ENCODE measurements around the gene OR51A4. TPM values are rescaled to one million over a fixed set of nuclear protein-coding genes. Genes with fewer than 3 reads are reported as not detected.
"Not testable (repeated sequence)": the region's sequence is repeated elsewhere in the genome, so short reads cannot be mapped to it uniquely, and the experiment has no call there.

The OR51A4 gene
- not detected for total RNA-seq

DNA sequence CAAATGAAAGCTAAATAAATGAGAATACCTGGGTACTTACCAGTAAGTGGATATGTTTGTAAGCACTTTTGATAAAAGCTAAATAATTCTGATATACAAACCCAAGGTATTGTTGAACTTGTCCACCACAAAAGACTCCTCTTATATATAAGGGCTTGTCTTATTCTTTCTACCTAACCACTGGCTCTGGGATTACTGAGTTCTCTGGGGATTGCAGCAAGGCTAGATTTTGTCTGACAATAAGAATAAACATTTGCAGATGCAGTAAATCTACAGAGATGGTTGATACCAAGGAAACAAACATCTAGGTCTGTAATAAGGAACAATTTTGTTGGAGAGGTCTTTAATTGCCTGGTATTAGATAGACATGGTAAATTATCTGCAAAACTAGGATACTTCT lies at the start of gene OR51A4:
TSS of gene OR51A4 (minus strand) at position 101 of the 400 bp plus-strand sequence. CDS start 505 bp downstream, outside the sequence.
- no peak for FAIRE-seq
- DNase-seq (ENCODE audit: low spot score in 2 of 2) = no peak

- DNase-seq (ENCODE audit: low spot score in 2 of 2) = no peak
- no peak for FAIRE-seq
Observed at GRCh38 chr11:4994551-4994950, 47.1 kb upstream of the OR51A4 start, which contains the start of gene OR51L1. Gene OR51L1 (plus strand): TSS chr11:4994851. CDS start chr11:4998983, 4,132 bp downstream.

DNA sequence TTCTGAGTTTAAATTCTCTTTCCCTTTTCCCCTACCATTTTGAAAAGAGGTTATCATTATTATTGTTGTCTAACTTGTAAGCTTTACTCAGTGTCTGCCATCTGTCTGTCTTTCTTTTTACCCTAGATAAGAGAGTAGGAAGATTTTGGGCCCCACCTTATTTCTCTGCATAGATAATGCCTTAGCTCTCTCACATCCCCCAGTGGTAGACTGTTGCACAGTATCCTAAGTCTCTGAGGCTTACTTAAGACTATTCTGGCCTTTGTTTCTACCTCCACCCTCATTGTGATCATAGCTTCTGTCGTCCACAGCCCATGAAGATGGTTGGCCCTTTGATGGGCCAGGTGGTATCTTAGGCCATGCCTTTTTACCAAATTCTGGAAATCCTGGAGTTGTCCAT lies 43.7 kb upstream of the OR51A4 start:
- FAIRE-seq = no peak
- DNase-seq (ENCODE audit: low spot score in 2 of 2) = no peak

DNA sequence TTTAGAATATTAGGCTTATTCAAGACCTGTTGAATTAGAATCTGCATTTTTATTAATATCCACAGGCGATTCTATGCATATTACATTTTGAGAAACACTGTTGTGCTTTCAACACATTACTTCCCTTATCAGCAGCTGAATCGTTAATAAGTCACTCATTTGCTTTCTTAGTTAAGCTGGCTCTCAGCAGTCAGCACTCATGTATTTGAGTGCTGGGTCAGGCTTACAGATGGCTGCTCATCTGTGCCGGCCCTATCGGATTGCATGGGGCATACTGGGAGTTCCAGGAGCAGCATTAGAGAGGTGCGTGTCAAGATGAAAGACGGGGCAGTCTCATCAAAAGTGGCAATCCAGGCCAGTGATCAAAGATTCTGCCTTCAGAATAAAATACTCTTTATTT lies 36.4 kb upstream of the OR51A4 start:
- no peak for FAIRE-seq

DNA sequence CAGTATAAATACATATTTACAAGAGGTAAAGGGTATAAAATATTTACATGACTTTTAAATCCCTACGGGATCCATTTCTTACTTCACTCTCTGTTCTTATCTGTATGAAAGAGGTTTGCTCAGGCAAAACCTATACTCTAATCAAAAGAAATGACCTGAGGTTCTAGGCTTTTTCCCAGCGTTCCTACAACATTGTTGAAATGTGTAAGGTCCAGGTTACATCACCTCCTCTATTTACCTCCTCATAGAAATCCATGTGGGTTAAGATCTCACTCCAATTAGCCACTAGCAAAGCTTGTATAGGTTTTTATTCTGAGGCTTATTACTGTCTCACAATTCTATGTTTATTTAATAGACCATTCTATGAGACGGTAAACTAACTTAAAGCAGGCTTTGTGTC lies 35.3 kb upstream of the OR51A4 start:
- DNase-seq (ENCODE audit: low spot score in 2 of 2) (no peak), FAIRE-seq (no peak)

More for the DNA sequence above, 36.4 kb upstream of the OR51A4 start:
- no peak for DNase-seq (ENCODE audit: low spot score in 2 of 2)

DNA sequence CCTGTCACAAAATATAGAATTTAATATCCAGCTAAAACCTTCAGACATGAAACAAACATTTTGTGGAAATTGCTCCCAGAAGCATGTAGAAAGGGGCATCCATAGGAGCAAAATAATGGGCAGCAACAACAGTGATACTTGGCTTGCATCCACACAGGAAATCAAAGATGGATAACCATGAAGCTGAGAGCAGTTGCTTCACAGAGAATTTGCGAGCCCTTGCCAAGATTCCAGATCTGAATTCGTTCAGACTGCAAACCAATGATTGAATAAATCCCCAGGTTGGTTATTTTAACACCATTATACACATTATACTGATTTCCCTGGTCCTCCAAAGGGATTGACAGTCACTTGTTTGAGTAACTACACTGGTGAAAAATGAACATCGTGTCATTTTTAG lies 31.6 kb upstream of the OR51A4 start:
- DNase-seq (ENCODE audit: low spot score in 2 of 2) (no peak), FAIRE-seq (no peak)

GRCh38 chr11:4975436-4975835 lies 28.0 kb upstream of the OR51A4 start:
- FAIRE-seq (no peak), DNase-seq (ENCODE audit: low spot score in 2 of 2) (no peak)

DNA sequence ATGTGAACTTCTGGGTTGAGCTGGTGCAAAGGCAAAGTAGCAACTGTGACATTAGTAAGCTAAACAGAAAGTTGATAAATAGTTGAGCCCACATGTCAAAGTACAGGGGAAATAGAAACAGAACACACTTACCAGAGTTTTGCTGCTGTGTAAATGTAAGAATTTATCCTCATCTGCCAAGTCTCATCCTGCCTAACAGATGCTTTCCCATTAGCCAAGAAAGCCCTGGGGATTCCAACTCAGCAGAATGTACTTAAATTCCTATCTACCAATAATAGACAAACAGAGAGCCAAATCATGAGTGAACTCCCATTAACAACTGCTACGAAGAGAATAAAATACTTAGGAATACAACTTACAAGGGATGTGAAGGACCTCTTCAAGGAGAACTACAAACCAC lies 15.4 kb upstream of the OR51A4 start:
- FAIRE-seq (no peak), DNase-seq (ENCODE audit: low spot score in 2 of 2) (no peak)

- DNase-seq (ENCODE audit: low spot score in 2 of 2) (no peak), FAIRE-seq (no peak)
Observed at GRCh38 chr11:4960877-4961276, 13.5 kb upstream of the OR51A4 start.

DNA sequence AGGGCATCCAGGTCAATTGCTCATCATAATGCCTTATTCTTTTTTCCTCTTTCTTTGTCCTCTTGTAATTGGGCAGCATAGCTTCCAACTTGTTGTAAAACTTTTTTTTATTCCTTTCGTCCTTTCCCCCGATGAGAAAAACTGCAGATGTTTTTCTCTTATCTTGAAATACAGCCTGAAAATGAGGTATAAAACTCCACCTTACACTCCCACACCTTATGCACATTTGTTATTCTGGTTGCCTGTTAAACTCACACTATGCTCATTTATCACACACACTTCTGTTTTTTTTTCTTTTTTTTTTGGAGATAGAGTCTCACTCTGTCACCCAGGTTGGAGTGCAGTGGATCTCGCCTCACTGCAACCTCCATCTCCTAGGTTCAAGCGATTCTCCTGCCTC lies 10.0 kb upstream of the OR51A4 start:
- FAIRE-seq = no peak
- no peak for DNase-seq (ENCODE audit: low spot score in 2 of 2)

- not testable (repeated sequence) for DNase-seq (ENCODE audit: low spot score in 2 of 2); FAIRE-seq
Observed at GRCh38 chr11:4955613-4956012, 8.2 kb upstream of the OR51A4 start, which contains the start of gene OR51A2. Gene OR51A2 (minus strand): TSS chr11:4955713. CDS start chr11:4955713, 0 bp downstream.

- DNase-seq (ENCODE audit: low spot score in 2 of 2) (no peak), FAIRE-seq (no peak)
Observed at GRCh38 chr11:4936745-4937144, 10.7 kb downstream of the OR51A4 start.

DNA sequence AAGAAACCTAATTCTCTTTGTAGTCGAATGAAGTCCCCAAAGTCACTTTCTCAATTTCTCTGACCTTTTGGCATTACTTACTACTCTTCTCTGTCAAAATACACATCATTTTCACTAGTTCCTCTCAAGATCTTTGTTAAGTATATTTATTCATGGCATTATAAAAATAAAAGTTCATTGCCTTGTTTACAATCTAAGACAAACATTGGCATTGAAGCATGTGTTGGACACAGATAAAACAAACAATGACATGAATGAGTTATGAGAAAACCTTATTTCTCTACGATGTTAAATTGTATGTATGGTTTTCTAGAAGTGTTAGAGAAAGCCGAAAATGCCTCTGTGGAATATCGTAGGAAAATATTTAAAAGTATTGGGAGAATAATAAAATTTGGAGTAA lies 14.7 kb downstream of the OR51A4 start:
- no peak for FAIRE-seq

GRCh38 chr11:4926608-4927007 lies 20.8 kb downstream of the OR51A4 start:
- FAIRE-seq = no peak
- DNase-seq (ENCODE audit: low spot score in 2 of 2) = no peak

More for the DNA sequence above, 14.7 kb downstream of the OR51A4 start:
- DNase-seq (ENCODE audit: low spot score in 2 of 2) = no peak

DNA sequence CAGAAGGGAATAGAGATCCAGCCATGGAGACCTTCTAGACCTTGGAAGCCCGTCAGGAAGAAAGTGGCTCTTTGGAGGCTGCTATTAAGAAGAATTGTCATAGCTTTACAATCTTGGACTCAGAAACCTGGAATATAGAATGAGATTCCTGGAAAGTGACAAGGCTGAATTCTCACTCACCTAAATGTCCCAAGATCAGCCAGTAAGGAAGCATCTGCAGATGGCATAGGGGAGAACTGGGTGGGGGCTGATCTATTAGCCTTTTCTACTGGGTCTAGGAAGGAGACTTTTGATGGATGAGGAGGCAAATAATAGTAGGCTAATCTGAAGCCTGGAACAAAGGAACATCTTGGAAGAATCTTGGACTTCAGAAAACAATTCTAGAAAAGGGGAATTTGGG lies 23.2 kb downstream of the OR51A4 start, which contains the start of gene OR51G1:
TSS of gene OR51G1 (minus strand) at position 101 of the 400 bp plus-strand sequence. CDS start at position 101, 0 bp downstream.
- DNase-seq (ENCODE audit: low spot score in 2 of 2) (no peak), FAIRE-seq (no peak)

DNA sequence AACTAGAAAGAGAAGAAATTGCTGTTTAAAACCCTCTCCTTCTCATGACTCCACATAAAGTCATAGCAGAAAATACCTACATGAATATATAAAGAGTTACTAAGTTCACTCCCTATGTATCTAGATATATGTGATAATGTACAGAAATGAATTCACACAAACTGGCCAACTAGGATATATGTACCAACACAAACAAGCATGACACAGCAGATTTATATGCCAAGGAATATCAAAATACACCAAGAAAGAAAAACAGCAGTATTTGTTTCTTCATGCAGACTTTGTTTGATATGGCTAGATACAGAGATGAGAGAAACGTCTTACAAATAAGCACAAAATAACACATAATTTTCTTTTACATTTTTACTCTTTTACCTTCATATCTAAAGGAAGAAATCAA lies 25.1 kb downstream of the OR51A4 start:
- FAIRE-seq = no peak
- DNase-seq (ENCODE audit: low spot score in 2 of 2) = no peak

DNA sequence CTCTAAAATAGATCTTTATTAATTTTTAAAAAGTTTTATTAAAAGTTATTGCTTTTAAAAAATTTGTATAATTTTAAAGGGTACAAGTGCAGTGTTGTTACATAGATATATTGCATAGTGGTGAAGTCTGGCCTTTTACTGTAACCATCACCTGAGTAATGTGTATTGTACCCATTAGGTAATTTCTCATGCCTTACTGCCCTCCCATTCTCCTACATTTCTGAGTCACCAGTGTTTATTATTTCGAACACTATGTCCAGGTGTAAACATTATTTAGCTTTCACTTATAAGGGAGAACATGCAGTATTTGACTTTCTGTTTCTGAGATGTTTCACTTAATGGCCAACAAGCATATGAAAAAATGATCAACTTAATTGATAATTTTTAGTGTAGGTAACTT lies 25.6 kb downstream of the OR51A4 start:
- FAIRE-seq = no peak
- no peak for DNase-seq (ENCODE audit: low spot score in 2 of 2)

GRCh38 chr11:4919250-4919649 lies 28.2 kb downstream of the OR51A4 start, which contains the start of gene OR51G2:
Gene OR51G2 (minus strand): TSS chr11:4919350. CDS start chr11:4915663, 3,687 bp downstream.
- DNase-seq (ENCODE audit: low spot score in 2 of 2) = no peak
- FAIRE-seq = no peak

DNA sequence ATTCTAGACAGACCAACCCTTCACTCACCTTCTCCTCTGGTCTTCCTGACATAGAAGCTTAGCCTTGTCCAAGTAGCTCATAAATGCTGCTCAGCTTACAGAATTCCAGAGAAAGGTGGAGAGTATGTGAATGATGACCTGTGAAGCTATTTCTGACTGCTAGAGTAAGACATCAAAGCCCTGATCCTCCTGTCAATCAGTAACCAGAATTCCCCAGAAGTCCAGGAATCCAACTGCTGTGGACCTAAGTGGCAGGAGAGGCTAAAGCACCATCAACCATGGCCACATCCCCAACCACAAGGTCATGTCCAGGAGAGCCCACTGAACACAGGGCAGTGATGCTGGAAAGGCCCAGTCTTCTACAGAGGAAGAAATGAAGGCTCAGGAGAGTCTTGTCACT lies 30.8 kb downstream of the OR51A4 start:
- no peak for DNase-seq (ENCODE audit: low spot score in 2 of 2)
- FAIRE-seq = no peak

DNA sequence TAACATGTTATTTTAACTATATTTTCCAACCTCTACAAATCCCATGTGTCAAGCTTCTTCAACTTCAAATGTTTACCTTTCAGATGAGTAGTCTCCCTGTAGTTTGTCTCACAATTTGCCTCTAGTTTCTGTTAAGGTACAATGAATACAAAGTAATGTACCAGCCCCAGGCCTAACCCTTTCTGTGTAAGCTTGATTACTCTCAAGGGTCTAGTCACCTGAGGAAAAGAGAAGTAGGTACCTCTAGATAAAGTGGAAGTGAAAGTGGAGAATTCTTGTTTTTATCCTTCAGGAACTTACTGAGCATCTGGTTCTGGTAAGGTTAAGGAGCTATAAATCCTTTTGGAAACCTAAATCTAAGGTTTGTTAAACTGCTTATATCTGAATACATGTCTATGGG lies 43.9 kb downstream of the OR51A4 start, which contains the start of gene OR51A7:
TSS of gene OR51A7 (plus strand) at position 300 of the 400 bp plus-strand sequence. CDS start 3,587 bp downstream, outside the sequence.
- no peak for FAIRE-seq
- DNase-seq (ENCODE audit: low spot score in 2 of 2) = no peak
